ENCODE results near the gene STAG1.
"Not testable (repeated sequence)": the region's sequence is repeated elsewhere in the genome, so short reads cannot be mapped to it uniquely, and the experiment has no call there.

The STAG1 gene

DNA sequence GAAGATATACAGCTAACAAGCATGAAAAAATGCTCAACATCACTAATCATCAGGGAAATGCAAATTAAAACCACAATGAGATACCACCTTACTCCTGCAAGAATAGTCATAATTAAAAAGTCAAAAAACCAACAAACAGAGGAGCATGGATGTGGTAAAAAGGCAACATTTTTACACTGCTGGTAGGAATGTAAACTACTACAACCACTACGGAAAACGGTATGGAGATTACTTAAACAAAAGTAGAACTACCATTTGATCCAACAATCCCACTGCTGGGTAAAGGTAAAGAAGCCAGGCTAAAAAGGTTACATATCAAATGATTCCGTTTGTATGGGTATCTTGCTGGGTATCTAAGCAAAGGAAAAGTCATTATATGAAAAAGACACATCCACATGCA is 53.8 kb downstream of the STAG1 start:
- DNase-seq, result no peak

DNA sequence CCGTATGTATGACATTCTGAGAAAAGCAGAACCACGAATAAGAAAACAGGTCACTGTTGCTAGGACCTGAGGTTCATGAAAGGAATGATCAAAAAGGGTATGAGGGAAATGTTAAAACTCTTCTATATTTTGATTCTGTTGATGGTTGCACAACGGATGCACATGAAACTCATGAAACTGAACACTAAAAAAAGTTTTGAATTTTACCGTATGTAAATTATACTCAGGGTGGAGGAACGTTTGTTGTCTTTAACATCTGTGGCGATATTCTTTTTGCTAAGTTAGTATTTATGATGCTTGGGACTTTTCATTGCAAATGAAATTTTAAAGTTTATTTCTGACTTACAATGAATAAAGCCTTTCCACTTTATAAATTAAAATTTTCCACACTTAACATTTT is 55.4 kb downstream of the STAG1 start:
- DNase-seq, result no peak

DNA sequence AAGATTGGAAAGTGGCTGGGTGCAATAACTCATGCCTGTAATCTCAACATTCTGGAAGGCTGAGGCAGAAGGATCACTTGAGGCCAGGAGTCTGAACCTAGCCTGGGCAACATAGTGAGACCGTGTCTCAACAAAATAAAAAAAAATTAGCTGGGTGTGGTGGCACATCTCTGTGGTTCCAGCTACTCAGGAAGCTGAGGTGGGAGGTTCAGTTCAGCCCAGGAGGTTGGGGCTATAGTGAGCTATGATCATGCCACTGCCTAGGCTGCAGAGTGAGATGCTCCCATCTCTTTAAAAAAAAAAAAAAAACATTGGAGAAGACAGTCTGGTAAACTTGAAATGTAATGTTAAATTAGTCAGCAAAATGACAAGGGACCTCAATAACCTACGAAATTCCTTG is 57.9 kb downstream of the STAG1 start:
- DNase-seq, result no peak

DNA sequence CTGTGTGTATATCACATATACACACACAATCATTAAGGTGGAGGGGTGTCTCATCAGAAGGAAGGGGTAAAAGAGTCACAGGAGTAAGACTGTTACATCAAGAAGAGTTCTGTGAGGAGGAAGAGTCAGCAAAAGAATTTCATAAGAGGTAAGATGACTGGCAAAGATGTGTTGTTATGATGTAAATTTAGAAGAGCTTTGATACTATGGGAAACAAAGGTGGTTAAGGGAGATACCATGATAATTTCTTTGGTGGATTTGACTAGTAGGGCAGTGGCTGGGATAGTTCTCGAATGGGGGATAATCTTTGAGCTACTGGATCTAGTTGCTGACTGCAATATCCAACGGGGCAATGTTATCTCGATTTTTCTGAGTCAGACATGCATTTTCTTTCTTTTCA is 61.6 kb downstream of the STAG1 start:
- DNase-seq, result no peak

DNA sequence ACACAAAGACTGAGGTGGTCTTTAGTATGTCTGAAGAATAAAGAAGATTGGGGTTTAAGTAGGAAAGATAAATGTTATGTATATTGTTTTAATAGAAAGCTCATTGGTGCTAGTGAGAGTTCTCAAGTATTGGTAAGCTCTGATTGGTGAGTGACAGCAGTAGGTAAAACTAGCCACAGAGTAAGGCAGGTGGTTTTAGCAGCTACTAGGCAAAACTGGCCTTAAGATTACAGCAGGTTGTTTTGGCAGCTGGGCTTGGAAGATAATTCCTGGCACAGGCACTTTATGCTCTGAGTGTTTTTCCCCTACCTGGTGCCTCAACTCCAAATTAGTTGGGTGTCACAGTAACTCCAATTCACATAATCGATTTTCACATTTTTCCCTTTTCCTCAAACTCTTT is 66.3 kb downstream of the STAG1 start:
- DNase-seq, result no peak

DNA sequence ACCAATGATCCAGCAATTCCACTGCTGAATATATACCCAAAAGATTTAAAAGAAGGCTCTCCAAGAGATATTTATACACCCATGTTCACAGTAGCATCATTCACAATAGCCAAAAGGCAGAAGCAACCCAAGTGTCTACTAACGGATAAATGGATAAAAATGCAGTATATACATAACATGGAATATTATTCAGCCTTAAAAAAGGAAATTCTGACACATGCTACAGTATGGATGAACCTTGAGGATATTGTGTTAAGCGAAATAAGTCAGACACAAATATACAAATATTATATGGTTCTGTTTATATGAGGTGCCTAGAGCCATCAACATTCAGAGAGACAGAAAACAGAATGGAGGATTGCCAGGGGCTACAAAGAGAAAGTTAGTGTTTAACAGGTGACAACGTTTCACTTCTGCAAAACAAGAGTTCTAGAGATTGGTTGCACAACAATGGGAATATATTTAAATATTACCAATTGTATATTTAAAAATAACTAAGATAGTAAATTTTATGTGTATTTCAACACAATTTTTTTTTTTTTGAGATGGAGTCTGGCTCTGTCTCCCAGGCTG is 69.4 kb downstream of the STAG1 start:
- no peak for DNase-seq

DNA sequence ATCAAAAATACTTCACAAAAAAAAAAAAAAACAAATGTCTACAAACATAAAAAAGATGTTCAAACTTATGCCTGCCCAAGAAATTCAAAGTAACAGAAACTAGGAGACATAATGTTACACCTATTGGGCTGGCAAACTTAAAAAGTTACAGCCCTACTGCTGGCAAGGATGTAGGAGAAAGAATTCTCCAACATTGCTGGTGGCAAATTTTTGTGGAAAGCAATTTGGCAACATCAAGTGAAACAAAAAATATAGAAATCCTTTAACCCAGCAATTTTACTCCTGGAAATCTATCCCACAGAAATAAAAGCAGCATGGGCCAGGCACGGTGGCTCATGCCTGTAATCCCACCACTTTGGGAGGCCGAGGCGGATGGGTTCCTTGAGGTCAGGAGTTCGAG is 73.2 kb downstream of the STAG1 start:
- DNase-seq, result no peak

DNA sequence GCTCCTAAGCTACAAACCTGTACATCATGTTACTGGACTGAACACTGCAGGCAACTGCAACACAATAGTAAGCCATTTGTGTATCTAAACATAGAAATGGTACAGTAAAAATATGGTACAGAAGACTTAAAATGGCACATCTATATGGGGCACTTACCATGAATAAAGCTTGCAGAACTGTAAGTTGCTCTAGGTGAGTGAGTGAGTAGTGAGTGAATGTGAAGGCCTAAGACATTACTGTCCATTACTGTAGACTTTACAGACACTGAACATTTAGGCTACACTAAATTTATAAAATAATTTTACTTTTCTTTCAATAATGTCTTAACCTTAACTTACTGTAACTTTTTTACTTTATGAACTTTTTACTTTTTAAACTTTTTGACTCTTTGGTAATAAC is 76.2 kb downstream of the STAG1 start:
- DNase-seq, result no peak

DNA sequence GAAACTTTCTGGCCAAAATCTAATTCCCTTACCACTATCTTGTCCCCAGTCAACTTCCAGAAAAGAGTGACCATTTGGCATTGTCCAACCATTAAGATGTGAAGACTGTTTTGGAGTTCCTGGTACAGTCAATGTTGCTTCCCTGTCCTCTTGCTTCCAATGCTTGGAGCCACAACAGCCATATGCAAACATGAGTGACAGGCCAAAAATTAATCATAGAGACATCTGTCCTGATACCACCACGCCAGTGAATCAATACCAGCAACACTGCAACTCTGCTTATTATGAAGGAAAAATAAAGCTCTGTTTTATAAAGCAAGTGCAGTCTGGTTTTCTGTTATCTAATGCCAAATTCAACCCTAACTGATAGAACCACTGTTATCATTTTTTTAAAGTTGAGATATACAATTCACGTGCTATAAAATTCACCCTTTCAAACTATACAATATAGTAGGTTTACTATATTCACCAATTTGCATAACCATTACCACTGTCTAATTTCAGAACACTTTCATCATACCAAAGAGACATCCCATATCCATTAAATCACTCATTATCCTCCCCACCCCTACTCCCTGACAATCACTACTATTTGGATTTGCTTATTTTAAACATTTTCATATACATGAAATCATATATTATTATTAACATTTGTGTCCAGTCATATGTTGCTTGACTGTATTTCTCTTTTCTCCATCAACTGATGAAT is 76.9 kb downstream of the STAG1 start:
- no peak for DNase-seq

DNA sequence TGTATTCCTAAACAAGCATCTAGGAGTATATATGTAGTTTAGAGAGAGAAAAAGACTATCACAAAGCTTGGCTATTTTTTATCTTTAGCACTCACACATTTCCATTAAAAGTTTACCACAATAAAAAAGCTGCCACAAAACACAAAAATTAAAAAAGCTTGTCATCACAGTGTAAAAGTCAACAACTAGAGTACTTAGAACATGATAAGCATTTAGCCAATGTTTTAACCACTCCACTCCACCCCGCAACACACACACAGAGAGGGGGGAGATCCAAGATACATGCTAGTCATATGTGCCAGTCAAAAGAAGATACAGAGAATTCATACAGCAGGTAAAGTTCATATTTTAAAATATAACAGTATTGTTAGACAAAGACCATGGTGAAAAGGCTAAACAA is 79.7 kb downstream of the STAG1 start:
- DNase-seq, result no peak

DNA sequence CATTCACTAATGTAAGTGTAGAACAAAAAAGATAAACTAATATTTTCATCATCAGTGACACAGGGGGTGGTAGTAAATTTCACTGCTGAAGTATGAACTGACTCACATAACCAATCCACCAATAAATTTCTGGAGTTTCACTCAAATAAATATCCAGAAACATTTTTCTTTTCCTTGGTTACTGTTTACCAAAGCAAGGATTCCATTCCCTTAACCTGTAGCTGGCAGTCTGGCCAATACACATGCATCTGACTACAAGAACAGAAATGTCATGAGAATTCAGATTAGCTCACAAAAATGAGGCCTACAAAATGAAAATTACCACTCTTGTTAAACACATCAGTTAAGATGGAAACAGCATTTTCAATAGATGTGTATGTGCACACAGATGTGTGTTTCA is 80.3 kb downstream of the STAG1 start:
- no peak for DNase-seq

DNA sequence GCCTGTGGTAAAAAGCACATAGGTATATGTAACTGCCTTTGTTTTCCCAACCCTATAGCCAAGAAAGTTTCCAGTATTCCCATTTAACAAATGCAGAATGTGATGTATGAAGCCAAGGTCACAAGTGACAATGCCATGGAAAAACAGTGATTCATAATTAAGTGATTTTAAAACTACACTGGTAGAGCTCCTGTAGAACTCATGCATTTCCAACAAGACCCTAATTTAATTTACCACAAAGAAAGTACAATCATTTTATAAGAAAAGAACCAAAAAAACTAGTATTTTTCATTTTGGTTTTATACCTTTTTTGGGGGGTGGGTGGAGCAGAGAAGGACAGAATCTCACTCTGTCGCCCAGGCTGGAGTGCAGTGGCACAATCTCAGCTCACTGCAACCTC is 82.0 kb downstream of the STAG1 start:
- no peak for DNase-seq

DNA sequence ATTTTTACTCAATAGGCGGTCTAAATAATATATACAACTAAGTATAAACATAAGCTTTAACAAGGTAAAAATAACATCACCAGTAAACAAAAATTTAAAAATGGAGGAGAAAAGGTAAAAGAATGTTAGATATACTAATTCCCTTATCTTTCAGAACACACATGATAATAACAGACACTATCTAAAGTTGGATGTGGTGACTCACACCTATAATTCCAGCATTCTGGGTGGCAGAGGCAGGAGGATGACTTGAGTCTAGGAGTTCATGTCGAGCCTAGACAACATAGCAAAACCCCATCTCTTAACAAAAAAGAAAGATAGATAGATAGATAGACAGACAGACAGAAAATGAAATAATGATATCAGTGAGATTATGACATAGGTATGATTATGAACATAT is 85.1 kb downstream of the STAG1 start:
- no peak for DNase-seq

DNA sequence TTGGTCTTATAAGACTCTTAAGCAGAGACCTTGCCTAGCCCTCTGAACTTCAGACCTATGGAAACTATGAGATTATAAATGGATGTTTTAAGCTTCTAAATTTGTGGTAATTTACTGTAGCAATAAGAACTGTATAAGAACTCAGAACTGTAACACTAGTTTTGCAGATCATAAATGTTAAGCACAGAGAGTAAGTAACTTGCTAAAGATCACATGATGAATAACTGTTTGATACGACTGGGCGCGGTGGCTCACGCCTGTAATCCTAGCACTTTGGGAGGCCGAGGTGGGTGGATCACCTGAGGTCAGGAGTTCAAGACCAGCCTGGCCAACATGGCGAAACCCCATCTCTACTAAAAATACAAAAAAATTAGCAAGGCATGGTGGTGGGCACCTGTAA is 85.9 kb downstream of the STAG1 start:
- not testable (repeated sequence) for DNase-seq

DNA sequence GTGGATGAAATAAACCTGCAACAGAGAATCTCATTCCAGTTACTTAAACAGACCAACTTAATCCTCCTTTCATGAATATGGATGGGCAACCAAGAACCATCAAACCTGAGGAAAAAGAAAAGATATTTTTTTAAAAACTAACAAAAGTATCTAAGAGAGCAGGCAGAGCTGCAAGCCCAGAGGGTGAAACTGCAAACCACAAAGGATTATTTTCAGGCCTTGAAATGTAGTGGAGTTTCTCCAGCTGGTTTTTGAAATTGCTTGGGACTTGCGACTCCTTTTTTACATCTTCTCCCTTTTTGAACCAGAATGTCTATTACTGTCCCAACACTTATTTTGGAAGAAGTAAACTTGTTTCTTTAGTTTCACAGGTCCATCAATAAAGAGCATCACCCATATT is 87.4 kb downstream of the STAG1 start:
- DNase-seq, result no peak

DNA sequence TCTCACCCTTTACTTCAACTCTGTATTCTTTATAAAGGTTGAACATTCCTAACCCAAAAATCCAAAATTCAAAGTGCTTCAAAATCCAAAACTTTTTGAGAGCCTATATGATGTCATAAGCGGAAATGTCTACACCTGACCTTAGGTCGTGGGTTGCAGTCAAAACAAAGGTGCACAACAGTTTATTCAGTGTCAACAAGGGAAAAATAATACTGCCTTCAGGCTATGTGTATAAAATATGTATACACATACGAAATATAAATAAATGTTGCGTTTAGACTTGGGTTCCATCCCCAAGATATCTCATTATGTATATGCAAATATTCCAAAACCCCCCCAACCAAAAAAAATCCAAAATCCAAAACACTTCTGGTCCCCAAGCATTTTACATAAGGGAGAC is 90.9 kb downstream of the STAG1 start:
- DNase-seq, result no peak

DNA sequence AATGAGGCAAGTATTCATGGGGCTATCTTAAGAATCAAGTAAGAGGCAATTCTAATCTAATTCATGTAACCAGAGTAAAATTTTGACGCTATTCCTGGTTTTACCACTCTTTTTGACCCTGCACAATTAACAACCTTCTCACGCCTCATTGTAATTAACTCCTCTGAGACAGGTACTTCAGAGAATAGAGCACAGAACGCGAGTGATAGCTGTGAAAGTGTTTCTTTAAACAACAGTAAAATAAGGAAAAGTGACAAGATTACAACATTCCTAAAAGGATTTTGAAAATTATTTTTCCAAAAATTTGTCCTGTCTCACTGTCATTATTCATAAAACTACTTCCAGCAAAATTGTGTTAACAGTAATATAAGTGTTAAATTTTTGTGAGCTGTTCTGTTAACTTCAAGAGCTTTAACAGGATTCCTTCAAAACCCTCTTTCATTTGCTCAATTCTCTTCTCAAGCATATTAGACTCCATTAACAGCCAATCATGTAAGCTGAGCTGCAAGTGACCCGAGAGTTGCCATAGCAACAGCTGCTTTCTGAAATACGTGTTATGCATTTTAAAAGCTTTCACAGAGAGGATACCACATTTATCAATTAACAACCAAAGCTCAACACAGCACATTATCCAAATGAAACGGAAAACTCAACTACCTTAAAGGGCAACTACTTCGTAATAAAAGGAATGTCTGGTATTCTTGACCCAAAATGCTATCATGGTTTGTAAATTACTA is 93.1 kb downstream of the STAG1 start:
- DNase-seq, result no peak

DNA sequence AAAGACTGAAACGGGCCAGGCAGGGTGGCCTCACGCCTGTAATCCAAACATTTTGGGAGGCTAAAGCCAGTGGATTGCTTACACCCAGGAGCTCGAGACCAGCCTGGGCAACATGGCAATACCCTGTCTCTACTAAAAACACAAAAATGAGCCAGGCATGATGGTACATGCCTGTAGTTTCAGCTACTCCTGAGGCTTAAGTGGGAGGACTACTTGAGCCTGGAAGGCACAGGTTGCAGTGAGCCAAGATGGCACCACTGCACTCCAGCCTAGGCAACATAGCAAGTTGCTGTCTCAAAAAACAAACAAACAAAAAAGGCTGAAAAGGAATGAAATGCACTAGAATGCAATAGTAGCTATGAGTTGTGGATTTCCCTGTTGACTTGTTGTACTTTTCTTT is 94.7 kb downstream of the STAG1 start:
- no peak for DNase-seq

DNA sequence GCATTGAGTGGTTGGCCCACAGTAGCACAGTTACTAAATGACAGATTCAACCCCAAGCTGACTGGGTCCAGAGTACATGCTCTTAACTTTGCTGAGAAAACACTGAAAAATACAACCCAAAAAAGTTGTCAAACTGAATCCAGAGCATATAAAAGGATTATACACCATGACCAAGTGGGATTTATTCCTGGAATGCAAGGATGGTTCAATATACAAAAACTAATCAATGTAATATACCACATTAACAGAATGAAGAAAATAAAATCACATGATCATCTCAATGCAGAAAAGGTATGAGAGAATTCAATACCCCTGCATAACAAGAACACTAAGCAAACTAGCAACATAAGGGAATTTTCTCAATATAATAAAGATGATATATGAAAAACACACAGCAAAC is 98.5 kb downstream of the STAG1 start:
- no peak for DNase-seq

DNA sequence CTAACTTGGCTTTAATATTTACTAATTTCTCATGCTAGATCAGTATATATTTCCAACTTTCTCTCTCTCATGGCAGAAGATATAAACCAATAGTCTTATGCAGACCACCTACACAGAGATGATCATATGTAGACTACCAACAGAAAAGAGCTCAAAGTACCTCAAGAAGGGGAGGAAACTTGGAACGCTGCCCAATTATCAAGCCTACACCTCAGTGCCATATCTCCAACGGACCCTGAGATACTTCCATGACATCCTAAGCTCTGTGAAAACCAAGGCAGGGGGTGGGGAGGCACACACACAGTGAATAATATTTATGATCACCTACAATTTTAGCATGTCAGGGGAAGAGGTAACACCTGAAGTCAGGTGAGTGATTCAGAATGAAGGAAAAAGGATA is 100.6 kb downstream of the STAG1 start:
- no peak for DNase-seq

DNA sequence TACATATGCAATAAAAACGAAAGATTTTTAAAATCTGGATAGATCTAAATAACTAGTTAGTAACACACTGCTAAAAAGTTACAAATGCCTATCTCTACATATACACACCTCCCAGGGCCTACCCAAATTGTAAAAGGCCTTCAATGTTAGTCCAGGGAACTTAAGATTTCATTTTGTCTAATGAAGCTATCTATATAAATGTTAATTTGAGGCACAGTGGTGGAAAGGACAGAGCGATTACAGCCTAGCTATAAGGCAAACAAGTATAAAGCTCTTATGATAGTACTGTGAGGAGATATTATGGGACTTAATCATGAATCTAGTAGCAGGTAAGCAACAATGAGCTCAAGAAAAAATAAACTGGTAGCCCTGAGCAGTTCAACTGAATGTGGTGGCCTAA is 101.7 kb downstream of the STAG1 start:
- DNase-seq, result no peak

DNA sequence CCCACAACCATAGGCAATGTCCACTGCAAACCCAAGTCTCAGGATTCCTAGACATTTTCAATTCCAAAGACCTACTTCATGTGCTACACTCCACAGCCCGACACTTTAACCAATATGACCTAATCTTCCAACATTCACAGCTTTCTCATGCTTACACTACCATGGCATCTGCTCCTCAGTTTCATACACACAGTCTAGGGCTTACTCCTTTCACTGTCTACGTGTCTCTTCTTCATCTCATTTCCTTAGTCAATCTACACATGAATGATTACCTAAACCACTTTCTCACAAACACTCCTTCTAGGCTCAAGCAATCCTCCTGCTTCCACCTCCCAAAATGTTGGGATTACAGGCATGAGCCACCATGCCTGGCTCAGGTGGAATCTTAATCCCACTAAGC is 106.3 kb downstream of the STAG1 start:
- DNase-seq, result no peak

DNA sequence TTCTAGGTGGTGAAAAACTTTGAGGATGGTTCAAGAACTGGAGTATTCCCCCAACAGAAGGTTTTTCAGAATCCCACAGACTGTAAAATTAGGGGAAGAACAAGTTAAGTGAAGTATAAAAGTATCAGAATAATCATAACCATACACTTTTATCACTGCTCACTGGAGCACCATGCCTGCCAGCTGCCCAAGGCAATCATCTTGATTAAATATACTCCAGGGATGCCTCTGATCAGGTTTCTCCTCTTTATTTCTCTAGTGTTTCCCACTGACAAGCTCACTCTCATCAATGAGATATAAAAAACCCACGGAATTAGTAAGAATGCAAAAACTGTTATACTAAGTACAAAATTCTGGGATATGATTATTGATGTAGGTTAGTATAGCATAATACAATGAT is 108.0 kb downstream of the STAG1 start:
- DNase-seq, result no peak

DNA sequence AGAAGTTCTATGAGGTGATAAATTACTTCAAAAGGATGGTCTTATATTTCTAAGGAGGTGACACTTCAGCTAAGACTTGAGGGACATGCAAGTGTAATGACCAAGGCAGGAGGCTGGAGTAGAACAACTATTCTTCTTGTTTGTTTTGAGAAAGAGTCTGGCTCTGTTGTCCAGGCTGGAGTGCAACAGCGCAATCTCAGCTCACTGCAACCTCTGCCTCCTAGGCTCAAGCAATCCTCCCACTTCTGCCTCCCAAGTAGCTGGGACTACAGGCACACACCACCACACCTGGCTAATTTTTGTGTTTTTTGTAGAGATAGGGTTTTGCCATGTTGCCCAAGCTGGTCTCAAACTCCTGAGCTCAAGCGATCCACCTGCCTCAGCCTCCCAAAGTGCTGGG is 108.8 kb downstream of the STAG1 start:
- DNase-seq, result not testable (repeated sequence)

DNA sequence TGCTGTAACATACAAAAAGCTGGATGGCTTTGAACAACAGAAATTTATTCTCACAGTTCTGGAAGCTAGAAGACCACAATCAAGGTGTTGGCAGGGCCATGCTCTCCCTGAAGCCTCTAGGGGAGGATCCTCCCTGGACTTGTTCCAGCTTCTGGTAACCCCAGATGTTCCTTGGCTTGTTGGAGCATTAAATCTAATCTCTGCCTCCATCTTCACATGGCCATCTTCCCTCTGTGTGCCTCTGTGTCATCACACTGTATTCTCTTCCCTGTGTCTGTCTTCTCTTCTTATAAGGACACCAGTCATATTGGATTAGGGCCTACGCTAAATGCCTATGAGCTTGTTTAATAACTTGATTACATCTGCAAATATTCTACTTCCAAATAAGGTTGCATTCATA is 109.5 kb downstream of the STAG1 start:
- DNase-seq, result no peak
